Measurements from ENCODE around the gene ZNF784. TPM values are rescaled to one million over a fixed set of nuclear protein-coding genes. Genes with fewer than 3 reads are reported as not detected.

Gene ZNF784
- total and polyA plus RNA-seq, 2 of the 13 experiments (the other 11 are each of a cell fraction or from before 2014, with no cell fraction given): 4.1 to 4.2 TPM

DNA sequence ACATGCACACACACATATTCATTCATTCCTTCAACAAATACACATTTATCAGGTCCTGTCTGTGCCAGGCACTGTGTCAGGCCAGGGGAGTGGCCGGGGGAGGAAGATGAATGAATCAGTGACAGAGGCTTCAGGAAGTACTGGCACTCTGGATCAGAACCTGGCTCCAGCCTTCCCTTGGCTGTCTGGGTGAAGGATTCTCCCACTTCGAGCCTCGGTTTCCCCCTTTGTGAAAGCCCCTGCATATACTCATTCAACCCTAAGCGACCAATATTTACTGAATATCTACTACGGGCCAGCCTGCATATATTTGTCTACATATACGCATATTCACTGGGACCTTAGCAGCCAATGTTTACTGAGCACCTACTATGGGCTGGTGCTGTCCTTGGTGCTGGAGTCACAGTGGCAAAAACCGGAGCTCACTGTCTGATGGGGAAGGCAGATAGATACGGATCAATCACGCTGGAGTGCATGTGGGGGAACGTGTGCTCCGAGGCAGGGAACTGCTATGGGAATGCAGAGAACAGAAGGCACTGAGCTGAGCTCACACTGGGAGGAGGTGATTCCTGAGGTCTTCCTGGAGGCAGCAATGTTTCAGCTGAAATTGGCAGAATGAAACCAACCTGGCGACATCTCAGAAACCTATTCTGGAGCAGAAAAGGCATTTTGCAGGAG lies 43.1 kb downstream of the ZNF784 start (continued):
- TF ChIP-seq, protein P1, sequence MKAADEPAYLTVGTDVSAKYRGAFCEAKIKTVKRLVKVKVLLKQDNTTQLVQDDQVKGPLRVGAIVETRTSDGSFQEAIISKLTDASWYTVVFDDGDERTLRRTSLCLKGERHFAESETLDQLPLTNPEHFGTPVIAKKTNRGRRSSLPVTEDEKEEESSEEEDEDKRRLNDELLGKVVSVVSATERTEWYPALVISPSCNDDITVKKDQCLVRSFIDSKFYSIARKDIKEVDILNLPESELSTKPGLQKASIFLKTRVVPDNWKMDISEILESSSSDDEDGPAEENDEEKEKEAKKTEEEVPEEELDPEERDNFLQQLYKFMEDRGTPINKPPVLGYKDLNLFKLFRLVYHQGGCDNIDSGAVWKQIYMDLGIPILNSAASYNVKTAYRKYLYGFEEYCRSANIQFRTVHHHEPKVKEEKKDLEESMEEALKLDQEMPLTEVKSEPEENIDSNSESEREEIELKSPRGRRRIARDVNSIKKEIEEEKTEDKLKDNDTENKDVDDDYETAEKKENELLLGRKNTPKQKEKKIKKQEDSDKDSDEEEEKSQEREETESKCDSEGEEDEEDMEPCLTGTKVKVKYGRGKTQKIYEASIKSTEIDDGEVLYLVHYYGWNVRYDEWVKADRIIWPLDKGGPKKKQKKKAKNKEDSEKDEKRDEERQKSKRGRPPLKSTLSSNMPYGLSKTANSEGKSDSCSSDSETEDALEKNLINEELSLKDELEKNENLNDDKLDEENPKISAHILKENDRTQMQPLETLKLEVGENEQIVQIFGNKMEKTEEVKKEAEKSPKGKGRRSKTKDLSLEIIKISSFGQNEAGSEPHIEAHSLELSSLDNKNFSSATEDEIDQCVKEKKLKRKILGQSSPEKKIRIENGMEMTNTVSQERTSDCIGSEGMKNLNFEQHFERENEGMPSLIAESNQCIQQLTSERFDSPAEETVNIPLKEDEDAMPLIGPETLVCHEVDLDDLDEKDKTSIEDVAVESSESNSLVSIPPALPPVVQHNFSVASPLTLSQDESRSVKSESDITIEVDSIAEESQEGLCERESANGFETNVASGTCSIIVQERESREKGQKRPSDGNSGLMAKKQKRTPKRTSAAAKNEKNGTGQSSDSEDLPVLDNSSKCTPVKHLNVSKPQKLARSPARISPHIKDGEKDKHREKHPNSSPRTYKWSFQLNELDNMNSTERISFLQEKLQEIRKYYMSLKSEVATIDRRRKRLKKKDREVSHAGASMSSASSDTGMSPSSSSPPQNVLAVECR (CRISPR knock-in tag; IDR thresholded peaks at IDR 0.05; ENCODE audit: borderline replicate concordance): peak; percentile 17; the same call in 1 of the 2 replicates
- peak; percentile 47; the same call in 1 of the 2 replicates for TF ChIP-seq ZNF138 (CRISPR knock-in tag; IDR thresholded peaks at IDR 0.05; ENCODE audit: low read depth)
- no peak for TF ChIP-seq ZNF337 (CRISPR knock-in tag; IDR thresholded peaks at IDR 0.05; ENCODE audit: borderline replicate concordance, low read depth)
- peak; percentile 62; the same call in 1 of the 2 replicates for TF ChIP-seq ZNF331 (CRISPR knock-in tag; IDR thresholded peaks at IDR 0.05)
- TF ChIP-seq, protein P2, sequence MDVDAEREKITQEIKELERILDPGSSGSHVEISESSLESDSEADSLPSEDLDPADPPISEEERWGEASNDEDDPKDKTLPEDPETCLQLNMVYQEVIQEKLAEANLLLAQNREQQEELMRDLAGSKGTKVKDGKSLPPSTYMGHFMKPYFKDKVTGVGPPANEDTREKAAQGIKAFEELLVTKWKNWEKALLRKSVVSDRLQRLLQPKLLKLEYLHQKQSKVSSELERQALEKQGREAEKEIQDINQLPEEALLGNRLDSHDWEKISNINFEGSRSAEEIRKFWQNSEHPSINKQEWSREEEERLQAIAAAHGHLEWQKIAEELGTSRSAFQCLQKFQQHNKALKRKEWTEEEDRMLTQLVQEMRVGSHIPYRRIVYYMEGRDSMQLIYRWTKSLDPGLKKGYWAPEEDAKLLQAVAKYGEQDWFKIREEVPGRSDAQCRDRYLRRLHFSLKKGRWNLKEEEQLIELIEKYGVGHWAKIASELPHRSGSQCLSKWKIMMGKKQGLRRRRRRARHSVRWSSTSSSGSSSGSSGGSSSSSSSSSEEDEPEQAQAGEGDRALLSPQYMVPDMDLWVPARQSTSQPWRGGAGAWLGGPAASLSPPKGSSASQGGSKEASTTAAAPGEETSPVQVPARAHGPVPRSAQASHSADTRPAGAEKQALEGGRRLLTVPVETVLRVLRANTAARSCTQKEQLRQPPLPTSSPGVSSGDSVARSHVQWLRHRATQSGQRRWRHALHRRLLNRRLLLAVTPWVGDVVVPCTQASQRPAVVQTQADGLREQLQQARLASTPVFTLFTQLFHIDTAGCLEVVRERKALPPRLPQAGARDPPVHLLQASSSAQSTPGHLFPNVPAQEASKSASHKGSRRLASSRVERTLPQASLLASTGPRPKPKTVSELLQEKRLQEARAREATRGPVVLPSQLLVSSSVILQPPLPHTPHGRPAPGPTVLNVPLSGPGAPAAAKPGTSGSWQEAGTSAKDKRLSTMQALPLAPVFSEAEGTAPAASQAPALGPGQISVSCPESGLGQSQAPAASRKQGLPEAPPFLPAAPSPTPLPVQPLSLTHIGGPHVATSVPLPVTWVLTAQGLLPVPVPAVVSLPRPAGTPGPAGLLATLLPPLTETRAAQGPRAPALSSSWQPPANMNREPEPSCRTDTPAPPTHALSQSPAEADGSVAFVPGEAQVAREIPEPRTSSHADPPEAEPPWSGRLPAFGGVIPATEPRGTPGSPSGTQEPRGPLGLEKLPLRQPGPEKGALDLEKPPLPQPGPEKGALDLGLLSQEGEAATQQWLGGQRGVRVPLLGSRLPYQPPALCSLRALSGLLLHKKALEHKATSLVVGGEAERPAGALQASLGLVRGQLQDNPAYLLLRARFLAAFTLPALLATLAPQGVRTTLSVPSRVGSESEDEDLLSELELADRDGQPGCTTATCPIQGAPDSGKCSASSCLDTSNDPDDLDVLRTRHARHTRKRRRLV (CRISPR knock-in tag; IDR thresholded peaks at IDR 0.05): peak; percentile 73
- peak; percentile 44 for TF ChIP-seq SALL1 (CRISPR knock-in tag; IDR thresholded peaks at IDR 0.05)
- no peak for TF ChIP-seq ESRRA (CRISPR knock-in tag; IDR thresholded peaks at IDR 0.05; ENCODE audit: low read depth)
- TF ChIP-seq RARA (CRISPR knock-in tag; IDR thresholded peaks at IDR 0.05): peak; percentile 50
- TF ChIP-seq, protein P3, sequence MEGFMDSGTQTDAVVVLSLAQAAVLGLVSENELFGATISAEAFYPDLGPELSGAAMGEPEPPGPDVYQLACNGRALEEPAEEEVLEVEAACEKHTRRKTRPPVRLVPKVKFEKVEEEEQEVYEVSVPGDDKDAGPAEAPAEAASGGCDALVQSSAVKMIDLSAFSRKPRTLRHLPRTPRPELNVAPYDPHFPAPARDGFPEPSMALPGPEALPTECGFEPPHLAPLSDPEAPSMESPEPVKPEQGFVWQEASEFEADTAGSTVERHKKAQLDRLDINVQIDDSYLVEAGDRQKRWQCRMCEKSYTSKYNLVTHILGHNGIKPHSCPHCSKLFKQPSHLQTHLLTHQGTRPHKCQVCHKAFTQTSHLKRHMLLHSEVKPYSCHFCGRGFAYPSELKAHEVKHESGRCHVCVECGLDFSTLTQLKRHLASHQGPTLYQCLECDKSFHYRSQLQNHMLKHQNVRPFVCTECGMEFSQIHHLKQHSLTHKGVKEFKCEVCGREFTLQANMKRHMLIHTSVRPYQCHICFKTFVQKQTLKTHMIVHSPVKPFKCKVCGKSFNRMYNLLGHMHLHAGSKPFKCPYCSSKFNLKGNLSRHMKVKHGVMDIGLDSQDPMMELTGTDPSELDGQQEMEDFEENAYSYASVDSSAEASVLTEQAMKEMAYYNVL (CRISPR knock-in tag; IDR thresholded peaks at IDR 0.05; ENCODE audit: borderline replicate concordance): peak; percentile 15; the same call in 1 of the 2 replicates
- TF ChIP-seq SIN3A (IDR thresholded peaks at IDR 0.05; ENCODE audit: borderline replicate concordance, low read depth, low read length): peak; percentile 90; the same call in 1 of the 2 replicates
- TF ChIP-seq, protein P4, sequence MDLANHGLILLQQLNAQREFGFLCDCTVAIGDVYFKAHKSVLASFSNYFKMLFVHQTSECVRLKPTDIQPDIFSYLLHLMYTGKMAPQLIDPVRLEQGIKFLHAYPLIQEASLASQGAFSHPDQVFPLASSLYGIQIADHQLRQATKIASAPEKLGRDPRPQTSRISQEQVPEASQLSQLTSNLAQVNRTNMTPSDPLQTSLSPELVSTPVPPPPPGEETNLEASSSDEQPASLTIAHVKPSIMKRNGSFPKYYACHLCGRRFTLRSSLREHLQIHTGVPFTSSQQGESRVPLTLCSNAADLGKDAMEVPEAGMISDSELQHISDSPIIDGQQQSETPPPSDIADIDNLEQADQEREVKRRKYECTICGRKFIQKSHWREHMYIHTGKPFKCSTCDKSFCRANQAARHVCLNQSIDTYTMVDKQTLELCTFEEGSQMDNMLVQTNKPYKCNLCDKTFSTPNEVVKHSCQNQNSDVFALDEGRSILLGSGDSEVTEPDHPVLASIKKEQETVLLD (CRISPR knock-in tag; IDR thresholded peaks at IDR 0.05; ENCODE audit: low read depth): 0 out of 2 replicates have a peak, but pooled peaks have one; percentile 66
- TF ChIP-seq, protein P5, sequence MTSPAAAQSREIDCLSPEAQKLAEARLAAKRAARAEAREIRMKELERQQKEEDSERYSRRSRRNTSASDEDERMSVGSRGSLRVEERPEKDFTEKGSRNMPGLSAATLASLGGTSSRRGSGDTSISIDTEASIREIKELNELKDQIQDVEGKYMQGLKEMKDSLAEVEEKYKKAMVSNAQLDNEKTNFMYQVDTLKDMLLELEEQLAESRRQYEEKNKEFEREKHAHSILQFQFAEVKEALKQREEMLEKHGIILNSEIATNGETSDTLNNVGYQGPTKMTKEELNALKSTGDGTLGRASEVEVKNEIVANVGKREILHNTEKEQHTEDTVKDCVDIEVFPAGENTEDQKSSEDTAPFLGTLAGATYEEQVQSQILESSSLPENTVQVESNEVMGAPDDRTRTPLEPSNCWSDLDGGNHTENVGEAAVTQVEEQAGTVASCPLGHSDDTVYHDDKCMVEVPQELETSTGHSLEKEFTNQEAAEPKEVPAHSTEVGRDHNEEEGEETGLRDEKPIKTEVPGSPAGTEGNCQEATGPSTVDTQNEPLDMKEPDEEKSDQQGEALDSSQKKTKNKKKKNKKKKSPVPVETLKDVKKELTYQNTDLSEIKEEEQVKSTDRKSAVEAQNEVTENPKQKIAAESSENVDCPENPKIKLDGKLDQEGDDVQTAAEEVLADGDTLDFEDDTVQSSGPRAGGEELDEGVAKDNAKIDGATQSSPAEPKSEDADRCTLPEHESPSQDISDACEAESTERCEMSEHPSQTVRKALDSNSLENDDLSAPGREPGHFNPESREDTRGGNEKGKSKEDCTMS (CRISPR knock-in tag; conservative IDR thresholded peaks at IDR 0.05): 0 out of 2 replicates have a peak, but pooled peaks have one; percentile 21

All from HepG2 (cell line).